Fibroblast of lung (primary cell): ENCODE results near the gene PDLIM5. TPM values are rescaled to one million over a fixed set of nuclear protein-coding genes. Genes with fewer than 3 reads are reported as not detected.

Source experiments
- DNase-seq, 2 donors: peaks; one replicate each; pipeline versions ENCODE4 v3.0.0 to v3.0.0-alpha.2; 2010; ENCODE audit warnings: low read depth in 2 of 2
- H2AFZ ChIP-seq: 2 replicates; pipeline ENCODE4 v1.5.1; 2012; ENCODE audit warnings: low read length, control low read depth, inconsistent platforms
- H3K27ac ChIP-seq: 2 replicates; pipeline ENCODE4 v1.5.1; 2011; ENCODE audit warnings: low read length, control low read depth; ENCODE audit not compliant: insufficient read depth
- H3K27me3 ChIP-seq: 2 replicates; pipeline ENCODE4 v1.5.1; 2011; ENCODE audit warnings: mild to moderate bottlenecking, low read length; ENCODE audit not compliant: control insufficient read depth, insufficient read depth
- H3K36me3 ChIP-seq: 2 replicates; pipeline ENCODE4 v1.5.1; 2011; ENCODE audit warnings: low read length; ENCODE audit not compliant: control insufficient read depth, insufficient read depth
- H3K4me1 ChIP-seq: 2 replicates; pipeline ENCODE4 v1.5.1; 2011; ENCODE audit warnings: low read length; ENCODE audit not compliant: control insufficient read depth, insufficient read depth; ENCODE audit errors: extremely low read depth
- H3K4me2 ChIP-seq: 2 replicates; pipeline ENCODE4 v1.5.1; 2011; ENCODE audit warnings: low read length, control low read depth; ENCODE audit not compliant: insufficient read depth; ENCODE audit errors: extremely low read depth
- H3K4me3 ChIP-seq, 4 experiments: fragments of 200-600 bp in 1 of 4; sonication (generic) in 1 of 4; replicated peaks in 1 of 4; 2 replicates each; pipeline ENCODE4 v1.5.1; 2011 to 2016; ENCODE audit warnings: low read length in 4 of 4, low read depth in 3 of 4, mild to moderate bottlenecking in 3 of 4, control low read depth in 2 of 4, inconsistent platforms in 1 of 4, mixed read lengths in 1 of 4; ENCODE audit not compliant: insufficient read depth in 1 of 4; ENCODE audit errors: control extremely low read depth in 1 of 4
- H3K79me2 ChIP-seq: 2 replicates; pipeline ENCODE4 v1.5.1; 2012; ENCODE audit warnings: mild to moderate bottlenecking, low read length, inconsistent platforms; ENCODE audit not compliant: control insufficient read depth, insufficient read depth
- H3K9ac ChIP-seq: 2 replicates; pipeline ENCODE4 v1.5.1; 2011; ENCODE audit warnings: mild to moderate bottlenecking, low read length, control low read depth; ENCODE audit not compliant: insufficient read depth
- H3K9me3 ChIP-seq: 2 replicates; pipeline ENCODE4 v1.5.1; 2012; ENCODE audit warnings: low read depth, low read length; ENCODE audit not compliant: control insufficient read depth, insufficient read depth
- H4K20me1 ChIP-seq: 2 replicates; pipeline ENCODE4 v1.5.1; 2011; ENCODE audit warnings: low read length; ENCODE audit not compliant: control insufficient read depth, insufficient read depth; ENCODE audit errors: extremely low read depth
- CTCF ChIP-seq, 2 donors: IDR thresholded peaks in 1 of 2; conservative IDR thresholded peaks in 1 of 2; 1 replicate in 1 of 2; 2 replicates in 1 of 2; pipeline ENCODE4 v1.5.1; 2011 to 2012; ENCODE audit warnings: low read length in 2 of 2, control low read depth in 1 of 2, inconsistent platforms in 1 of 2, low read depth in 1 of 2, mild to moderate bottlenecking in 1 of 2
- EZH2 ChIP-seq: IDR thresholded peaks from 2 replicates; pipeline ENCODE4 v1.5.1; 2012; ENCODE audit warnings: low read length, control low read depth, mild to moderate bottlenecking; ENCODE audit errors: missing control alignments
- polyA plus RNA-seq, 2 donors: library from polyadenylated mRNA; depleted of rRNA in 1 of 2; stranded (reverse) in 1 of 2; unstranded in 1 of 2; fragments of >200 nt; gene quantifications; 2 replicates each; pipeline ENCODE4 v1.2.1, GENCODE V29; 2011 to 2012; ENCODE audit warnings: missing spikeins in 1 of 2
- total RNA-seq: library from RNA; depleted of rRNA; stranded (reverse); fragments of >200 nt; gene quantifications from 2 replicates; pipeline ENCODE4 v1.2.1, GENCODE V29; 2014

PDLIM5 gene
- total and polyA plus RNA-seq, 2 donors (not counting 1 experiment from before 2014, with no cell fraction given) = 28.4 to 113 TPM

- Histone ChIP-seq H3K4me1 (no peaks in the 10 kb centered on the region), H3K4me2 (no peak overlapping the region), H4K20me1 (no peaks in the 10 kb centered on the region), H3K4me3 (no peak overlapping the region), H3K9ac (no peak overlapping the region), H3K27ac (no peak overlapping the region), H3K9me3 (no peaks in the 10 kb centered on the region), H3K27me3 (no peaks in the 10 kb centered on the region), H2AFZ (no peak overlapping the region), H3K36me3 (no peaks in the 10 kb centered on the region), H3K79me2 (no peaks in the 10 kb centered on the region)
- TF ChIP-seq CTCF (conservative IDR thresholded peaks at IDR 0.05 in 1 of 2, IDR thresholded peaks at IDR 0.05 in 1 of 2; ENCODE audit: low read depth in 1 of 2, low read length in 2 of 2) (no peak), EZH2 (no peak)
- no peak for DNase-seq
Observed at GRCh38 chr4:94715726-94716125, 264.0 kb downstream of the PDLIM5 start.

Other genes starting within 250 kb of the PDLIM5 start
- 30.7 and 31.3 TPM in 2 replicates for gene SMARCAD1, start 244.1 kb upstream of the PDLIM5 start, total RNA-seq
- gene SMARCAD1, start 244.1 kb upstream of the PDLIM5 start, polyA plus RNA-seq = 24.0 and 24.8 TPM in 2 replicates
- gene HPGDS, start 109.1 kb upstream of the PDLIM5 start, total RNA-seq = not detected in 2 replicates
- not detected in 2 replicates for gene HPGDS, start 109.1 kb upstream of the PDLIM5 start, polyA plus RNA-seq